Erythroblast (primary cell): ENCODE data around the gene SLC29A1.
"Not testable (repeated sequence)": the region's sequence is repeated elsewhere in the genome, so short reads cannot be mapped to it uniquely, and the experiment has no call there.

Experiments used
- DNase-seq, 2 experiments: peaks; one replicate each; lab custom pipeline; 2025; lab: John Stamatoyannopoulos, UW
- GATA1 ChIP-seq: IDR thresholded peaks from 2 replicates; pipeline ENCODE4 v1.6.1; 2011; ENCODE audit warnings: low read depth, mild to moderate bottlenecking, control low read depth, low read length, moderate library complexity
- POLR2A ChIP-seq: IDR thresholded peaks from 2 replicates; pipeline ENCODE4 v1.6.1; 2011; ENCODE audit warnings: mild to moderate bottlenecking, low read length

Gene SLC29A1

DNA sequence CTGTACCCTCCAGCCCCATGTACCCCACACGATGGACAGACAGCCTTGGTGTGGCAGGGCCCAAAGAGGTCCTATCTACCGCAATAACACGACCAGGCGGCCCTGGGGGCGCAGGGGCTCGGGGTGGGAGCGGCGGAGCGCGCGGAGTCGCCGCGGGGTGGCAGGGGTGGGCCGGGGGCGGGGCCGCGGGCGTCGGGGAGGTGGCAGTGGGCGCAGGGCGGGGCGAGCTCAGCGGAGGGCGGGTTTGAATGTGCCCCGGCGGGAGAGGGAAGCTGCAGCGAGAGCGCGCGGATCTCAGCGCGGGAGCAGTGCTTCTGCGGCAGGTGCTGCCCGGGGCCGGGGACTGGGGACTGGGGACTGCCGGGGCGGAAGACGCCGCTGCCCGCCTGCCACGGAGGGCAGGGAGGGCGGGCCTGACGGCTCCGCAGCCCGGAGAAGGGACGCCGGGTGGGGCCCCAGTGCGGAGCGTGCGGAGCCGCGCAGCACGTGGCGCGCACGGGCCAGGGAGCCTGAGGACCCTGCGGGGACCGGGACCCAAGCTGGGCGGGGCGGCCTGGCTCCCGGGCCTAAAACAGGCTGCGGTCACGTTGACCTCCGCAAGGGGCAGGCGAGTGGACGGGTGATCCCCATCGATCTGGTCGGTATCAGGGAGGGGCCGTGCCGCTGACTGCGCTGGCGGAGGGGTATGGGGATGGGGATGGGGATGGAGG lies at the start of gene SLC29A1:
Gene SLC29A1 (plus strand): TSS at position 277 of the 710 bp plus-strand sequence. CDS start 3,719 bp downstream, outside the sequence.
- TF ChIP-seq GATA1, result no peak
- TF ChIP-seq POLR2A, result peak; percentile 51
- DNase-seq, result peak; percentile 84 to 87

DNA sequence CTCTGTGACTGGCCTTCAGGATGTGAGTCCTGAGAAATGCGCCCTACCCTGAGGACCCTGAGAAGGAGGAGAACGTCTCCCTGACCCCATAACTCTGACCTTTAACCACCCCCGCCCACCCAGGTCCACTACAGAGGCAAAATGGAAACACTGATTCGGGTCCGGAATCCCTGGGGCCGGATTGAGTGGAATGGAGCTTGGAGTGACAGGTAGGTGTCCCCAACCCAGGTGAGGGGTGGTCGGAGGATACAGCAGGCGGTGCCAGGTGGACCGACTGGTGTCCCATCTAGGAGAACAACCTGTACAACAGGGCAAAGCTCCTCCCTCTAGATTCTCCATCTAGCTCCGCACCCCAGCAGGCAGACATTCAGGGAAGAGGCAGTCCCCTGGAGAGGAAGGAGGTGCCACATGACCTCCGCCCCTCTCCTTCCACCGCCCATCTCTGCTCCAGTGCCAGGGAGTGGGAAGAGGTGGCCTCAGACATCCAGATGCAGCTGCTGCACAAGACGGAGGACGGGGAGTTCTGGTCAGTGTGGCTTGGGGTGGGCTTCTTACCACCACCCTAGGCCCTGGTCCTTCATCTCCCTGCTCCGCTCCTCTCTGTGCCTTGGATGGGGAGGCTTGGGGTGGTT lies 47.1 kb upstream of the SLC29A1 start:
- TF ChIP-seq GATA1 (no peak), POLR2A (no peak)
- no peak for DNase-seq

- TF ChIP-seq POLR2A (no peak), GATA1 (no peak)
- DNase-seq, result no peak
Observed at GRCh38 chr6:44176762-44177509, 46.5 kb upstream of the SLC29A1 start.

DNA sequence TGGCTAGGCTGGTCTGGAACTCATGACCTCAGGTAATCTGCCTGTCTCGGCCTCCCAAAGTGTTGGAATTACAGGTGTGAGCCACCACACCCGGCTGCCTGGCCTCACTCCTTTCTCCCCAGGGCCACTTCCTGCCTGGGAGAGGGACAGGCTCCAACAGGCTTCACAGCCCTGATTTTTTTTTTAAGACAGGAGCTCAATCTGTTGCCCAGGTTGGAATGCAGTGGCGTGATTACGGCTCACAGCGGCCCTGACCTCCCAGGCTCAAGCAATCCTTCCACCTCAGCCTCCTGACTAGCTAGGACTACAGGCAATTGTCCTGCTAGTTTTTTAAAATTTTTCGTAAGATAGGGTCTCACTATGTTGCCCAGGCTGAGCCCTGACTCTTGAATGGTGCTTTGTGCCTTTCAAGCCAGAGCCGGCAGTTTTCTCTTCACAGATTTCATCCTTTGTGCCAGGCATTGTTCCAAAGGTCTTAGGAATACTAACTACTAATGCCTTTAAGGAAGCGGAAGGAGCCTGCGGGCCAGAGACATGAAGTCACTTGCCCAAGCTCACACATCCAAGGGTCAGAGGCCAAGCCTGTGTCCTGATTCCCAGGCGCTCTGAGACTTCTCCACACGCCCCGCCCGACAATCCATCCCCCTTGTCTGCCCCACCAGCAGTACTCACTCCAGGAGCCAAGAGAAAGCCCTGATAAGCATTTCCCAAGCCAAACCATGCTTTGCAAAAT lies 45.5 kb upstream of the SLC29A1 start:
- DNase-seq, result no peak
- TF ChIP-seq POLR2A (no peak), GATA1 (no peak)

- TF ChIP-seq POLR2A (no peak), GATA1 (no peak)
- DNase-seq, result no peak
Observed at GRCh38 chr6:44178424-44179071, 44.8 kb upstream of the SLC29A1 start.

DNA sequence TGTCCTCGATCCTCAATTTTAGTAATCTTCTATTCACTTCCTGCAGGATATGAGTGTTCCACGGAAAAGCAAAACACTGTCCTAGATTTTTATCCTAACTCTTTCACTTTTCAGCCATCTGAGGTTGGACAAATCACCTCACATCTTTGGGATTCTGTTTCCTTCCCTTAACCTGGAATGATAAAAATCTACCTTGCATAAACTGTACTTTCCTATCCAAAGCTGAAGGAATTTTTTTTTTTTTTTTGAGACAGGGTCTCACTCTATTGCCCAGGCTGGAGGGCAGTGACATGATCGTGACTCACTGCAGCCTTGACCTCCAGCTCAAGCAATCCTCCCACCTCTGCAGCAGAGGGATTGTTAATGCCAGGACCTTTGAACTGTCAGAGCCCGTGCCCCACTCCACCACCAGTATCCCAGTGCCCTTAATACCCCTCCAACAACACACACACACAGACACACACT lies 44.3 kb upstream of the SLC29A1 start:
- DNase-seq, result no peak
- TF ChIP-seq POLR2A (no peak), GATA1 (no peak)

GRCh38 chr6:44179648-44180047 lies 43.7 kb upstream of the SLC29A1 start:
- no peak for DNase-seq
- TF ChIP-seq GATA1 (no peak), POLR2A (no peak)

DNA sequence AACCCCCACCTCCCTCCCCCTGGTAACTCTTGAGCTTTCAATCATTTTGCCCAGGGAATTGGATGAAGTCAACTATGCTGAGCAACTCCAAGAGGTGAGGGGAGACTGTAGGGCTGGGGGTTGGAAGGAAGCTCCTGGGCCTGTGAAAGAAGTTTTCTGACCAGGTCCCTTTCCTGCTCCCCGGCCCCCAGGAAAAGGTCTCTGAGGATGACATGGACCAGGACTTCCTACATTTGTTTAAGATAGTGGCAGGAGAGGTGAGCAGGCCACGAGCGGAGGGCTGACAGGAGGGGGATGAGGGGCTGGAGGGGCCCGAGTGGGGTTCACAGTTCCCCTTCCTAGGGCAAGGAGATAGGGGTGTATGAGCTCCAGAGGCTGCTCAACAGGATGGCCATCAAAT lies 43.0 kb upstream of the SLC29A1 start:
- TF ChIP-seq GATA1, result no peak
- TF ChIP-seq POLR2A, result no peak
- DNase-seq, result no peak

GRCh38 chr6:44180886-44181285 lies 42.5 kb upstream of the SLC29A1 start:
- no peak for DNase-seq
- TF ChIP-seq POLR2A (no peak), GATA1 (no peak)

GRCh38 chr6:44181784-44182183 lies 41.6 kb upstream of the SLC29A1 start:
- not testable (repeated sequence) for DNase-seq

DNA sequence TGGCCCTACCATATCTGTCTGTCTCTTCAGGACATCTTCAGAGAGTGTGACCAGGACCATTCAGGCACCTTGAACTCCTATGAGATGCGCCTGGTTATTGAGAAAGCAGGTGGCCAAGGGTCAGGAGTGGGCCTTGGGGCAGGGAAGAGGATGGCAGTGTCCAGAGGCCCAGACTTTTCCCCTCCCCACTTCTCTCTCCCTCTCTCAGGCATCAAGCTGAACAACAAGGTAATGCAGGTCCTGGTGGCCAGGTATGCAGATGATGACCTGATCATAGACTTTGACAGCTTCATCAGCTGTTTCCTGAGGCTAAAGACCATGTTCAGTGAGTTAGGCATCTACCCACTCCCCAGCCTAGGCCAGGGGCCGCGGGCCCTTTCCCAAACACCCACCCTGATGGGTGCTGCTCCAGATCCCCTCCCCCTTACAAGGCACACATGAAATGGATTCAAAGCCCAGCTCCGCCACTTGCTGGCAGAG lies 40.4 kb upstream of the SLC29A1 start:
- TF ChIP-seq GATA1 (no peak), POLR2A (no peak)
- no peak for DNase-seq

- DNase-seq, result no peak
- no peak for TF ChIP-seq GATA1
- no peak for TF ChIP-seq POLR2A
Observed at GRCh38 chr6:44183783-44184182, 39.6 kb upstream of the SLC29A1 start.

DNA sequence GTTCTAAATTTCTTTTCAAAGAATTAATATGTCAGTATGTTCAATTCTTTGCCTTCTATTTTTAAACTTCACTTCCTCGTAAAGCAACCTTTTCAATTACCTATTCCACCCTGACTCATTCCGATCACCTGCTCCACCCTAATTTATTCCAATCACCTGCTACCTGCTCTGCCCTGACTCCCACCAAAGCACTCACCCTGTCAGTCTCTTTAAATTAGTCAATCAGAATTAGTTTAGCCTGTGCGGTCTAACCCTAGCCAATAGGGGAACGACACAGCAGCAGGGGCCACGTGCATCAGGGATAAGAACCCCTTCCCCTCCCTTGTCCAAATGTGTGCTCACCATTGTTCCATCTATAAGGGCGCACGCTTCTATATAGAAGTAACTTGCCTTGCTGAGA lies 38.0 kb upstream of the SLC29A1 start:
- not testable (repeated sequence) for DNase-seq
